ENCODE data around the gene EI24. TPM values are rescaled to one million over a fixed set of nuclear protein-coding genes. Genes with fewer than 3 reads are reported as not detected.
A peak's percentile ranks its signal among the peaks of the same experiment; 100 is the strongest.

The EI24 gene
- total and polyA plus RNA-seq, 9 of the 15 experiments (the other 6 are each of a cell fraction or from before 2014, with no cell fraction given): 50.4 to 260 (median 168) TPM

- TF ChIP-seq BCLAF1 (IDR thresholded peaks at IDR 0.05; ENCODE audit: borderline replicate concordance in 1 of 2, control insufficient read depth in 1 of 2, low read depth in 2 of 2, low read length in 1 of 2) (0 out of 4 replicates have a peak, but pooled peaks of 1 of the 2 experiments have one; percentile 14), KLF13 (tag; IDR thresholded peaks at IDR 0.05; ENCODE audit: borderline replicate concordance, low read depth) (no peak), REST (IDR thresholded peaks at IDR 0.05; ENCODE audit: borderline replicate concordance) (0 out of 2 replicates have a peak, but pooled peaks have one; percentile 5), REST (CRISPR knock-in tag; IDR thresholded peaks at IDR 0.05; ENCODE audit: low read depth) (no peak), ZNF316 (IDR thresholded peaks at IDR 0.05) (no peak), EP300 (IDR thresholded peaks at IDR 0.05; ENCODE audit: low read length) (peak; percentile 97), ZC3H8 (IDR thresholded peaks at IDR 0.05) (no peak), GATA2 (CRISPR knock-in tag; IDR thresholded peaks at IDR 0.05) (peak; percentile 97), RBFOX2 (IDR thresholded peaks at IDR 0.05; ENCODE audit: low read depth, low read length) (no peak)
Observed at GRCh38 chr11:125552927-125553326, 16.4 kb upstream of the EI24 start (continued).
